Mammary epithelial cell (primary cell): ENCODE measurements around the gene ZSCAN23.

Source experiments
- EZH2 ChIP-seq: IDR thresholded peaks from 2 replicates; pipeline ENCODE4 v1.6.1; 2012; ENCODE audit warnings: low read length, inconsistent platforms, borderline replicate concordance
- TF ChIP-seq, protein P1 (sequence below), 2 donors: IDR thresholded peaks in 1 of 2; conservative IDR thresholded peaks in 1 of 2; 2 replicates each; pipeline ENCODE4 v1.5.1; 2011 to 2012; ENCODE audit warnings: inconsistent platforms in 2 of 2, low read length in 2 of 2, mild to moderate bottlenecking in 2 of 2, control low read depth in 1 of 2, low read depth in 1 of 2; ENCODE audit not compliant: insufficient read depth in 1 of 2; ENCODE audit errors: extremely low read depth in 1 of 2

DNA sequence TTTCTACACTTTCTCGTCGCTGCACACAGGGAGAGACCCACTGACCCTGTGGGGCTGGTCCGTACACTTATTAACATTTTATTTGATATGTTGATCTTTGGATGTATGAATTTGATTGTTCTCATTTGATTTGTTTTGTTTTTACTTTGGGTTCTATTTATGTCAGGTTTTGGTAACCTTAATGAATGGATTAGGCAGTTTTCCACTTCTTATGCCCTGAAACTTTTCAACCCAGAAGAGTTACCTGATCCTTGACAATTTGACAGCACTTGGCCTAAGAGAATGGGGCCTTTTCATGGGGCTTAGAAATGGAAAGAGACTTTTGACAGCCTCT is 48.7 kb upstream of the ZSCAN23 start:
- TF ChIP-seq, protein P1, sequence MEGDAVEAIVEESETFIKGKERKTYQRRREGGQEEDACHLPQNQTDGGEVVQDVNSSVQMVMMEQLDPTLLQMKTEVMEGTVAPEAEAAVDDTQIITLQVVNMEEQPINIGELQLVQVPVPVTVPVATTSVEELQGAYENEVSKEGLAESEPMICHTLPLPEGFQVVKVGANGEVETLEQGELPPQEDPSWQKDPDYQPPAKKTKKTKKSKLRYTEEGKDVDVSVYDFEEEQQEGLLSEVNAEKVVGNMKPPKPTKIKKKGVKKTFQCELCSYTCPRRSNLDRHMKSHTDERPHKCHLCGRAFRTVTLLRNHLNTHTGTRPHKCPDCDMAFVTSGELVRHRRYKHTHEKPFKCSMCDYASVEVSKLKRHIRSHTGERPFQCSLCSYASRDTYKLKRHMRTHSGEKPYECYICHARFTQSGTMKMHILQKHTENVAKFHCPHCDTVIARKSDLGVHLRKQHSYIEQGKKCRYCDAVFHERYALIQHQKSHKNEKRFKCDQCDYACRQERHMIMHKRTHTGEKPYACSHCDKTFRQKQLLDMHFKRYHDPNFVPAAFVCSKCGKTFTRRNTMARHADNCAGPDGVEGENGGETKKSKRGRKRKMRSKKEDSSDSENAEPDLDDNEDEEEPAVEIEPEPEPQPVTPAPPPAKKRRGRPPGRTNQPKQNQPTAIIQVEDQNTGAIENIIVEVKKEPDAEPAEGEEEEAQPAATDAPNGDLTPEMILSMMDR (conservative IDR thresholded peaks at IDR 0.05 in 1 of 2, IDR thresholded peaks at IDR 0.05 in 1 of 2; ENCODE audit: extremely low read depth in 1 of 2, insufficient read depth in 1 of 2, low read depth in 1 of 2, low read length in 2 of 2) = no peak
- no peak for TF ChIP-seq EZH2
